ENCODE results near the gene AP3D1.

DNA sequence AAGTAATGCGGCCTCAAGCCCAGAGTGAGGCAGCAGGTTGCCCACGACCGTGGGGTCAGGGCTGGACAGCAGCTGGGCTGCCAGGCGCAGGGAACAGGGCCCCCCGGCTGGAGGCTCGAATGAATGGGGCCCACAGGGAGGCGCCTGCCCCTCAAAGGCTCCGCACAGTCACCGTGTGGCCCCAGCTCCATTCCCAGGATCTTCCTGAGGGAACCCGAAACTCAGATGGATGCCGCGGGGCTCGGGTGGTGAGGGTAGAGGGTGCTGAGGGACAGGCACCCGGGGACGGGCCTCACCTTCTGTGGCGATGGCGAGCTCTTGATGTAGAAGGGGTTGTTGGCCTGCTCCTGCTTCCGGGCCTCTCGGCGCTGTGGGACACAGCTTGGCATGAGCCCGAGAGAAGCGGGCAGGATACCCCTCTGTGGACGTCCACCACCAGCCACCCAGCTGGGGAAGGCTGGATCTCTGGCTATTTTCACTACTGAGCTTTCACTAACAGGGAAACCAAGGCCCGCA lies 35.4 kb downstream of the AP3D1 start:
- TF ChIP-seq, protein P1, sequence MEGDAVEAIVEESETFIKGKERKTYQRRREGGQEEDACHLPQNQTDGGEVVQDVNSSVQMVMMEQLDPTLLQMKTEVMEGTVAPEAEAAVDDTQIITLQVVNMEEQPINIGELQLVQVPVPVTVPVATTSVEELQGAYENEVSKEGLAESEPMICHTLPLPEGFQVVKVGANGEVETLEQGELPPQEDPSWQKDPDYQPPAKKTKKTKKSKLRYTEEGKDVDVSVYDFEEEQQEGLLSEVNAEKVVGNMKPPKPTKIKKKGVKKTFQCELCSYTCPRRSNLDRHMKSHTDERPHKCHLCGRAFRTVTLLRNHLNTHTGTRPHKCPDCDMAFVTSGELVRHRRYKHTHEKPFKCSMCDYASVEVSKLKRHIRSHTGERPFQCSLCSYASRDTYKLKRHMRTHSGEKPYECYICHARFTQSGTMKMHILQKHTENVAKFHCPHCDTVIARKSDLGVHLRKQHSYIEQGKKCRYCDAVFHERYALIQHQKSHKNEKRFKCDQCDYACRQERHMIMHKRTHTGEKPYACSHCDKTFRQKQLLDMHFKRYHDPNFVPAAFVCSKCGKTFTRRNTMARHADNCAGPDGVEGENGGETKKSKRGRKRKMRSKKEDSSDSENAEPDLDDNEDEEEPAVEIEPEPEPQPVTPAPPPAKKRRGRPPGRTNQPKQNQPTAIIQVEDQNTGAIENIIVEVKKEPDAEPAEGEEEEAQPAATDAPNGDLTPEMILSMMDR (conservative IDR thresholded peaks at IDR 0.05; ENCODE audit: low read length): no peak
- no peak for TF ChIP-seq EZH2phosphoT487 (IDR thresholded peaks at IDR 0.05; ENCODE audit: borderline replicate concordance, low read depth, low read length)

Data from OCI-LY7 (cell line).